CD4-positive, alpha-beta T cell (primary cell): ENCODE data around the gene ABCB6. TPM values are rescaled to one million over a fixed set of nuclear protein-coding genes. Genes with fewer than 3 reads are reported as not detected.

ENCODE experiments used
- ATAC-seq: fragments of 200-7000 bp; cut with Tn5 transposase; one replicate; pipeline ENCODE4 v1.10.0; 2022; ENCODE audit warnings: mild to moderate bottlenecking; ENCODE audit not compliant: poor library complexity
- CTCF ChIA-PET: fragments of 350-600 bp; sonication (Branson Sonifier 250); formaldehyde crosslinking; loops from one replicate; lab custom pipeline; 2021; ENCODE audit warnings: antibody characterized with exemption, inconsistent platforms; lab: Charles Lee
- POLR2A ChIA-PET: fragments of 350-600 bp; sonication (Branson Sonifier 250); formaldehyde crosslinking; loops from one replicate; lab custom pipeline; 2021; ENCODE audit warnings: antibody characterized with exemption, inconsistent platforms; lab: Charles Lee
- DNase-seq, 14 experiments: peaks; one replicate each; pipeline ENCODE4 v3.0.0-alpha.2; 2013 to 2020; ENCODE audit warnings: mixed read lengths in 2 of 14
- H3K27ac ChIP-seq, 2 donors: one replicate each; pipeline versions ENCODE4 v1.5.1 to v1.7.0; 2013; ENCODE audit warnings: low read length in 2 of 2, low read depth in 1 of 2, mild to moderate bottlenecking in 1 of 2
- H3K27me3 ChIP-seq, 2 experiments: 1 replicate in 1 of 2; 2 replicates in 1 of 2; pipeline versions ENCODE4 v1.6.1 to v1.7.0; 2013; ENCODE audit warnings: low read length in 2 of 2, control low read depth in 1 of 2, mild to moderate bottlenecking in 1 of 2, moderate library complexity in 1 of 2; ENCODE audit not compliant: insufficient read depth in 2 of 2, control insufficient read depth in 1 of 2
- H3K36me3 ChIP-seq: one replicate; pipeline ENCODE4 v1.6.1; 2013; ENCODE audit warnings: low read length, control low read depth; ENCODE audit not compliant: insufficient read depth
- H3K4me1 ChIP-seq: one replicate; pipeline ENCODE4 v1.6.1; 2013; ENCODE audit warnings: low read length, control low read depth; ENCODE audit not compliant: insufficient read depth
- H3K4me3 ChIP-seq: one replicate; pipeline ENCODE4 v1.5.1; 2013; ENCODE audit warnings: mild to moderate bottlenecking, low read length, moderate library complexity
- H3K9me3 ChIP-seq, 2 experiments: 1 replicate in 1 of 2; 2 replicates in 1 of 2; pipeline versions ENCODE4 v1.6.1 to v1.7.0; 2013; ENCODE audit warnings: low read length in 2 of 2, mild to moderate bottlenecking in 2 of 2, control low read depth in 1 of 2, moderate library complexity in 1 of 2; ENCODE audit not compliant: control insufficient read depth in 1 of 2, insufficient read depth in 1 of 2
- H3K27ac Mint-ChIP-seq: one replicate; pipeline ENCODE4 v1.8.0; 2020; ENCODE audit warnings: mixed read lengths
- H3K27me3 Mint-ChIP-seq: one replicate; pipeline ENCODE4 v1.8.0; 2021; ENCODE audit warnings: mixed read lengths
- H3K36me3 Mint-ChIP-seq: one replicate; pipeline ENCODE4 v1.8.0; 2021; ENCODE audit warnings: low read depth, mixed read lengths
- H3K4me1 Mint-ChIP-seq: one replicate; pipeline ENCODE4 v1.8.0; 2021; ENCODE audit warnings: low read depth, mixed read lengths
- H3K4me3 Mint-ChIP-seq: one replicate; pipeline ENCODE4 v1.8.0; 2020; ENCODE audit warnings: mild to moderate bottlenecking, mixed read lengths
- H3K9me3 Mint-ChIP-seq: one replicate; pipeline ENCODE4 v1.8.0; 2020; ENCODE audit warnings: mixed read lengths
- CTCF ChIP-seq: fragments of 200-600 bp; IDR thresholded peaks from one replicate; pipeline ENCODE4 v1.8.0; 2022; ENCODE audit warnings: antibody characterized with exemption, mild to moderate bottlenecking
- intact Hi-C, 2 experiments: fragments of 100-400 bp; cut with DNase I in 1 of 2; cut with micrococcal nuclease in 1 of 2; formaldehyde crosslinking; loops; one replicate each; pipeline versions ENCODE4 v1.15.1 to v1.9.0; 2023 to 2025; cut with DNase I, micrococcal nuclease
- total RNA-seq, 174 experiments: library from RNA in 2 of 174; stranded (reverse) in 2 of 174; gene quantifications; one replicate each; pipeline ENCODE4 v1.2.3 and lab custom pipeline; 2021 to 2026

ABCB6 gene
- total RNA-seq, 2 experiments from 2014 or later = 2.6 to 3.1 TPM

GRCh38 chr2:219174146-219174545 is 44.6 kb downstream of the ABCB6 start:
- H3K27me3 ChIP-seq = no peaks in the 10 kb centered on the region
- H3K27me3 Mint-ChIP-seq = no peaks in the 10 kb centered on the region
- no peaks in the 10 kb centered on the region for H3K9me3 ChIP-seq
- DNase-seq (no peak), ATAC-seq (no peak)
- ChIA-PET CTCF (interaction anchor here (2.4 to 5.0 kb wide), 3 partner anchors 14 to 121 kb away, joined by 12 to 20 read pairs (median 19); partner anchors contain the start of gene NHEJ1), POLR2A (interaction anchor here (0.8 to 5.5 kb wide), 5 partner anchors 34 to 105 kb away, joined by 3 to 139 read pairs (median 4); partner anchors contain the start of genes ANKZF1, ATG9A, DNAJB2 and TUBA4A)
- peak overlapping the region; percentile 63 for H3K4me3 Mint-ChIP-seq
- TF ChIP-seq CTCF = no peak
- no peaks in the 10 kb centered on the region for H3K9me3 Mint-ChIP-seq
- no peak overlapping the region for H3K4me3 ChIP-seq
- intact Hi-C loops = loop anchor here in 1 of 2 experiments (10.0 kb wide), 4 partner anchors 421 to 769 kb away; partner anchors contain the start of genes STK11IP and TTLL4
- peak overlapping the region in 1 of 2 donors; percentile 5 for H3K27ac ChIP-seq
- H3K36me3 ChIP-seq = peaks cover 34% of the 10 kb centered on the region
- H3K27ac Mint-ChIP-seq = peak overlapping the region; percentile 99
- peaks cover 70% of the 10 kb centered on the region for H3K36me3 Mint-ChIP-seq
- peaks cover 62% of the 10 kb centered on the region for H3K4me1 ChIP-seq
- H3K4me1 Mint-ChIP-seq = peaks cover 51% of the 10 kb centered on the region

DNA sequence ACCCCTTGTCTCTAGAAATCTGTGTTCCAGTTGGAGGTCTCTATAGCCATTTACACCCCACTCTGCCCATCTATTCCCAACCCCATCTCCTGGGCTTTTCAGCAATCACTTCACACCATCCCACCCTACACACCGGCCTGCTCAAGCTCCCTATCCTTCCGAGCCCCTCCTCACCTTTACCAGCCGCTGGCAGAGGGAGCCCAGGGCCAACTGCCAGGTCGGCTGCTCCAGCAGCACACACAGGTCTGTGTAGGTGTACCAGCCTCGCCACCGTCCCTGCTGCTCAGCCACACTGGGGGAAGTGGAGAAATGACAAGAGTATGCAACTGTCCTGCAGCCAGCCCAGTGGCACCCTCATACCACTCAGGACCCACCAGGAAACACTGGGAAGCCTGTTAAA is 45.6 kb downstream of the ABCB6 start:
- Mint-ChIP-seq H3K27ac (no peak overlapping the region), H3K4me1 (peaks cover 44% of the 10 kb centered on the region), H3K4me3 (peak overlapping the region; percentile 45), H3K27me3 (no peaks in the 10 kb centered on the region), H3K36me3 (peaks cover 62% of the 10 kb centered on the region), H3K9me3 (no peaks in the 10 kb centered on the region)
- H3K4me1 ChIP-seq = peaks cover 56% of the 10 kb centered on the region
- no peaks in the 10 kb centered on the region for H3K27me3 ChIP-seq
- peaks cover 34% of the 10 kb centered on the region for H3K36me3 ChIP-seq
- POLR2A ChIA-PET = interaction anchor here (0.6 to 5.5 kb wide), 5 partner anchors 35 to 81 kb away, joined by 4 to 139 read pairs (median 5); partner anchors contain the start of genes TUBA4A and ZFAND2B
- ATAC-seq = no peak
- no peak overlapping the region for H3K4me3 ChIP-seq
- CTCF ChIA-PET = interaction anchor here (2.4 to 5.0 kb wide), 3 partner anchors 13 to 122 kb away, joined by 12 to 20 read pairs (median 19); partner anchors contain the start of gene NHEJ1
- TF ChIP-seq CTCF = no peak
- H3K27ac ChIP-seq = no peak overlapping the region
- H3K9me3 ChIP-seq = no peaks in the 10 kb centered on the region
- intact Hi-C loops = loop anchor here in 1 of 2 experiments (10.0 kb wide), 4 partner anchors 422 to 768 kb away; partner anchors contain the start of genes STK11IP and TTLL4
- no peak for DNase-seq

- no peak overlapping the region for H3K27ac ChIP-seq
- peaks cover 36% of the 10 kb centered on the region for H3K36me3 ChIP-seq
- no peaks in the 10 kb centered on the region for H3K9me3 Mint-ChIP-seq
- H3K27me3 ChIP-seq = no peaks in the 10 kb centered on the region
- H3K36me3 Mint-ChIP-seq = peaks cover 58% of the 10 kb centered on the region
- no peak for TF ChIP-seq CTCF
- ChIA-PET CTCF (interaction anchor here (0.7 to 5.0 kb wide), 7 partner anchors 12 to 123 kb away, joined by 3 to 21 read pairs (median 12); partner anchors contain the start of genes NHEJ1 and ZFAND2B), POLR2A (interaction anchor here (0.6 to 3.3 kb wide), 6 partner anchors 34 to 83 kb away, joined by 3 to 13 read pairs (median 4); partner anchors contain the start of genes TUBA4A and ZFAND2B)
- DNase-seq (no peak), ATAC-seq (no peak)
- no peak overlapping the region for H3K4me3 ChIP-seq
- peak overlapping the region; percentile 59 for H3K27ac Mint-ChIP-seq
- no peaks in the 10 kb centered on the region for H3K27me3 Mint-ChIP-seq
- peaks cover 41% of the 10 kb centered on the region for H3K4me1 Mint-ChIP-seq
- no peaks in the 10 kb centered on the region for H3K9me3 ChIP-seq
- peaks cover 52% of the 10 kb centered on the region for H3K4me1 ChIP-seq
- intact Hi-C loops = loop anchor here in 1 of 2 experiments (10.0 kb wide), 4 partner anchors 422 to 768 kb away; partner anchors contain the start of genes STK11IP and TTLL4
- H3K4me3 Mint-ChIP-seq = peak overlapping the region; percentile 45
Observed at GRCh38 chr2:219172231-219173154, 46.3 kb downstream of the ABCB6 start.
